BE2C (cell line): ENCODE results near the gene STKLD1.

Experiments used
- DNase-seq: peaks from one replicate; pipeline ENCODE4 v3.0.0-alpha.2; 2020
- H3K27me3 ChIP-seq: fragments of 250-450 bp; sonication (Bioruptor Pico); 2 replicates; pipeline ENCODE4 v1.5.1; 2020; ENCODE audit warnings: mild to moderate bottlenecking
- H3K36me3 ChIP-seq: fragments of 250-450 bp; sonication (Bioruptor Pico); 2 replicates; pipeline ENCODE4 v1.5.1; 2020; ENCODE audit warnings: mild to moderate bottlenecking
- H3K4me1 ChIP-seq: fragments of 250-450 bp; sonication (Bioruptor Pico); 2 replicates; pipeline ENCODE4 v1.5.1; 2020
- H3K4me3 ChIP-seq: 2 replicates; pipeline ENCODE4 v1.5.1; 2011; ENCODE audit warnings: low read depth, low read length
- H3K9me3 ChIP-seq: fragments of 250-450 bp; sonication (Bioruptor Pico); 2 replicates; pipeline ENCODE4 v1.5.1; 2020
- TF ChIP-seq, protein P1 (sequence below): IDR thresholded peaks from 2 replicates; pipeline ENCODE4 v1.5.1; 2012; ENCODE audit warnings: mild to moderate bottlenecking, low read depth, low read length

Gene STKLD1

DNA sequence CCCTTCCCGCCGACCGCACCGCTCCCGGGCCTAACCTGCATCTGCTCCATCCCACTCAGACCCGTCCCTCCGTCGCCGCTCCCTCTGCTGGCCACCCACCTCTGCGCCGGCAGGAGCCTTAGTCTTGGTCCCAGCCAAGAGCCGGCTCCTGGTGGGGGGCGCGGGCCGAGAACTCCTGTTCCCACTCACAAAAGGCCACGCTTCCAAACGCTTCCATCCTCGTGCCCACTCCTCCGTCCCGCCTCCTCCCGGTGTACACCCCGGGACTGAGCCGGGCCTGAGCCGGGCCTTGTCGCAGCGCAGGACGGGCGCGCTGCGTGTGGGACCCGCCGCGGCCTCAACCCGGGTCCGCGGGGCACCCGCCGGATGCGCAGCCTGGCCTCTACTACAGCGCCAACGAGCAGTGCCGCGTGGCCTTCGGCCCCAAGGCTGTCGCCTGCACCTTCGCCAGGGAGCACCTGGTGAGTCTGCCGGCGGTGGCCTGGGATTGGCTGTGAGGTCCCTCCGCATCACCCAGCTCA is 53.5 kb downstream of the STKLD1 start:
- H3K4me1 ChIP-seq: no peaks in the 10 kb centered on the region
- H3K36me3 ChIP-seq: no peaks in the 10 kb centered on the region
- H3K9me3 ChIP-seq: no peaks in the 10 kb centered on the region
- DNase-seq: peak; percentile 73
- H3K4me3 ChIP-seq: no peak overlapping the region
- H3K27me3 ChIP-seq: no peaks in the 10 kb centered on the region
- TF ChIP-seq, protein P1, sequence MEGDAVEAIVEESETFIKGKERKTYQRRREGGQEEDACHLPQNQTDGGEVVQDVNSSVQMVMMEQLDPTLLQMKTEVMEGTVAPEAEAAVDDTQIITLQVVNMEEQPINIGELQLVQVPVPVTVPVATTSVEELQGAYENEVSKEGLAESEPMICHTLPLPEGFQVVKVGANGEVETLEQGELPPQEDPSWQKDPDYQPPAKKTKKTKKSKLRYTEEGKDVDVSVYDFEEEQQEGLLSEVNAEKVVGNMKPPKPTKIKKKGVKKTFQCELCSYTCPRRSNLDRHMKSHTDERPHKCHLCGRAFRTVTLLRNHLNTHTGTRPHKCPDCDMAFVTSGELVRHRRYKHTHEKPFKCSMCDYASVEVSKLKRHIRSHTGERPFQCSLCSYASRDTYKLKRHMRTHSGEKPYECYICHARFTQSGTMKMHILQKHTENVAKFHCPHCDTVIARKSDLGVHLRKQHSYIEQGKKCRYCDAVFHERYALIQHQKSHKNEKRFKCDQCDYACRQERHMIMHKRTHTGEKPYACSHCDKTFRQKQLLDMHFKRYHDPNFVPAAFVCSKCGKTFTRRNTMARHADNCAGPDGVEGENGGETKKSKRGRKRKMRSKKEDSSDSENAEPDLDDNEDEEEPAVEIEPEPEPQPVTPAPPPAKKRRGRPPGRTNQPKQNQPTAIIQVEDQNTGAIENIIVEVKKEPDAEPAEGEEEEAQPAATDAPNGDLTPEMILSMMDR: peak; percentile 47

DNA sequence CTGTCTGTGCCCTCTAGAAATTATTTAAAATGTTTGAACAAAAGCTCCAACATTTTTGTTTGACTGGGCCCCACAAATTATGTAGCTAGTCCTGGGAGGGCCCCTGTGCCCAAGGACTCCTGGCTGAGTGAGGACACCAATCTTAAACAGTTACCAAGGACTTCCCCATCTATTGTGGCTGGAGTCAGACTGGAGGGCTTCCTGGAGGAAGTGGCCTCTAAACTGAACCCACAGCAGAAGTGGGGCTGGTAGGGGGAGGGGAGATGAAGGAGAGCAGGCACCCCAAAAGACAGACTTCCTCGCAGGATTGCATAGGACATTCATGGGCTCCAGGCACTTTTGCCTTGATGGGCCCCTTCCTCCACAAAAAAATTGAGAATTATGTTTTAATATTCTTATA is 54.1 kb downstream of the STKLD1 start:
- no peaks in the 10 kb centered on the region for H3K36me3 ChIP-seq
- DNase-seq: no peak
- no peaks in the 10 kb centered on the region for H3K9me3 ChIP-seq
- H3K4me3 ChIP-seq: no peak overlapping the region
- H3K27me3 ChIP-seq: no peaks in the 10 kb centered on the region
- no peaks in the 10 kb centered on the region for H3K4me1 ChIP-seq
- TF ChIP-seq, protein P1: no peak

DNA sequence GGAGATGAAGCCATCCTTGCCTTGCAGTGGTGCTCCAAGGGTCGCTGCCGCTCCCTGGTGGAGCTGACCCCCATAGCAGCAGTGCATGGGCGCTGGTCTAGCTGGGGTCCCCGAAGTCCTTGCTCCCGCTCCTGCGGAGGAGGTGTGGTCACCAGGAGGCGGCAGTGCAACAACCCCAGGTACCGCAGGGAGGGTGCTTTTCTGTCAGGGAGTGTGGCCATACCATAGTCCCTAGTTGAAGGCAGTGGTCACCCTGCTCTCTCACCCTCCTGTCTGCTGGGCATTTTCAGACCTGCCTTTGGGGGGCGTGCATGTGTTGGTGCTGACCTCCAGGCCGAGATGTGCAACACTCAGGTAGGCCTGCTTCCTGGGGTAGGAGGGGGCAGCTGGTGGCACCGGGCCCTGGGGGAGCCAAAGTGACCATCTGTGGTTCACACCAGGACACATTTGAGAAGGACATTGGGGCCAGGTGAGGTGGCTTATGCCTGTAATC is 57.2 kb downstream of the STKLD1 start:
- TF ChIP-seq, protein P1: no peak
- H3K9me3 ChIP-seq: no peaks in the 10 kb centered on the region
- H3K4me3 ChIP-seq: no peak overlapping the region
- DNase-seq: no peak
- no peaks in the 10 kb centered on the region for H3K36me3 ChIP-seq
- H3K4me1 ChIP-seq: no peaks in the 10 kb centered on the region
- H3K27me3 ChIP-seq: no peaks in the 10 kb centered on the region

DNA sequence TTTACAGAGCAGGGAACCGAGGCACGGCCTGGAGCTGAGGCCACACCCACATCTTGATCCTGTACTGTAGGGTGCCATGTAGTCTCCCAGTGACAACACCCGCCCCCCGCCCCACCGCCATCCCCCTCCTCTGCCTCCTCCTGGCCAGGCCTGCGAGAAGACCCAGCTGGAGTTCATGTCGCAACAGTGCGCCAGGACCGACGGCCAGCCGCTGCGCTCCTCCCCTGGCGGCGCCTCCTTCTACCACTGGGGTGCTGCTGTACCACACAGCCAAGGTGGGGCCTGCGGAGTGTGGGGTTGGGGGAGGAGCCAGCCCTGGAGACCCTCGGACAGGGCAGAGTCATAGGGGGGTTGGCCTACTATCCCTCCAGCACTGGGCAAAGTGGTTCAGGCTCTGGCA is 60.5 kb downstream of the STKLD1 start:
- Histone ChIP-seq H3K4me1 (no peaks in the 10 kb centered on the region), H3K27me3 (no peaks in the 10 kb centered on the region), H3K36me3 (no peaks in the 10 kb centered on the region), H3K4me3 (no peak overlapping the region), H3K9me3 (no peaks in the 10 kb centered on the region)
- no peak for DNase-seq
- TF ChIP-seq, protein P1: no peak

DNA sequence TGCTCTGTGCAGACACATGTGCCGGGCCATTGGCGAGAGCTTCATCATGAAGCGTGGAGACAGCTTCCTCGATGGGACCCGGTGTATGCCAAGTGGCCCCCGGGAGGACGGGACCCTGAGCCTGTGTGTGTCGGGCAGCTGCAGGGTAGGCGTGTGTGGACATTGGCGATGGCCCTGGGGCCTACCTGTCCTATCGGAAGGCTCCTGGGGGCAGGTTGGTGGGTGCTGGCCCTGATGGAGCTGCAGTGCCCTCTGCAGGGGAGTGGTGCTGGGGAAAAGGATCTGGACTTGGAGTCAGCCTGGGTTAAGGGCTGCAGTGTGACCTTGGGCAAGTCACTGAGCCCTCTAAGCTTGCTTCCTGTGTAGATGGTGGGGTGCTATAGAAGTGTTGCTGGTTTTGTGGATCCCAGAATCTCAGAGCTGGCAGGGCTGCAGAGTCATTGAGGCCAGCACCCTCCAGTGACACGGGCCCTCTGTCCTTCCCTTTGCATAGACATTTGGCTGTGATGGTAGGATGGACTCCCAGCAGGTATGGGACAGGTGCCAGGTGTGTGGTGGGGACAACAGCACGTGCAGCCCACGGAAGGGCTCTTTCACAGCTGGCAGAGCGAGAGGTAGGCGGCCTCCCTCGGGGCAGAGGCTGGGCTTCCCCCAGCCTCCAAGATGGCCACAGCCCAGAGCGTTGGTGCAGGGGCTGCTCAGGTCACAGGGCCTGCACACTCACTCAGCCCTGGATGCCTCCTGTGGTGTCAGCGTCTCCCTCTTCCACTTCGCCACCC is 61.8 kb downstream of the STKLD1 start:
- no peaks in the 10 kb centered on the region for H3K4me1 ChIP-seq
- no peaks in the 10 kb centered on the region for H3K27me3 ChIP-seq
- no peak for DNase-seq
- TF ChIP-seq, protein P1: peak; percentile 30
- H3K4me3 ChIP-seq: no peak overlapping the region
- H3K36me3 ChIP-seq: no peaks in the 10 kb centered on the region
- H3K9me3 ChIP-seq: no peaks in the 10 kb centered on the region

DNA sequence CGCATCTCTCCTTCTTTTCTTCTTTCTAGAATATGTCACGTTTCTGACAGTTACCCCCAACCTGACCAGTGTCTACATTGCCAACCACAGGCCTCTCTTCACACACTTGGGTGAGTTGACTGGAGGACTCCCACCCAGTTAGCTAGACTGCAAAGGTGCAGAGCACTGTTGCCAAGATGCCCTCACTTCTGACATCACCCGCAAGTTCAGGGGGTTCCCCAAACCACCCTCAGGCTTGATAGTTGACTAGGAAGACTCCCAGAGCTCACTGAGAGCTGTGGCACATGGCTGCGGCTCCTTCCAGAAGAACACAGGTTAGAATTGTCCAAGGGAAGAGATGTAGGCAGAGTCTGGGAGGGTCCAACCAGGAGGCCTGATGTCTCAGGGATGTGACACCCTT is 63.2 kb downstream of the STKLD1 start:
- Histone ChIP-seq H3K36me3 (no peaks in the 10 kb centered on the region), H3K4me3 (no peak overlapping the region), H3K27me3 (no peaks in the 10 kb centered on the region), H3K4me1 (no peaks in the 10 kb centered on the region), H3K9me3 (no peaks in the 10 kb centered on the region)
- no peak for DNase-seq
- TF ChIP-seq, protein P1: no peak
